K562 (cell line): ENCODE results near the gene LPCAT3. TPM values are rescaled to one million over a fixed set of nuclear protein-coding genes. Genes with fewer than 3 reads are reported as not detected.

Experiments used
- ARNT ChIP-seq, 2 experiments: fragments of 450-650 bp; IDR thresholded peaks; 2 replicates each; pipeline ENCODE4 v1.6.1; 2016; ENCODE audit warnings: mild to moderate bottlenecking in 1 of 2
- EGR1 ChIP-seq: fragments of 450-650 bp; conservative IDR thresholded peaks from 2 replicates; pipeline ENCODE4 v1.6.1; 2017; ENCODE audit warnings: mild to moderate bottlenecking
- MAFF ChIP-seq: IDR thresholded peaks from 2 replicates; pipeline ENCODE4 v1.6.1; 2012; ENCODE audit warnings: low read length, improper control_type of control experiment
- MAFG ChIP-seq: fragments of 450-650 bp; conservative IDR thresholded peaks from 2 replicates; pipeline ENCODE4 v1.6.1; 2016; ENCODE audit warnings: missing genetic modification characterization, missing compliant biosample characterization
- NR2F6 ChIP-seq: fragments of 450-650 bp; formaldehyde crosslinking; IDR thresholded peaks from 2 replicates; pipeline ENCODE4 v1.4.0; 2020; ENCODE audit warnings: mild to moderate bottlenecking
- PCBP1 ChIP-seq: fragments of 200-400 bp; formaldehyde crosslinking; IDR thresholded peaks from 2 replicates; pipeline ENCODE4 v1.6.1; 2018; ENCODE audit warnings: mild to moderate bottlenecking, low read depth, low read length; ENCODE audit not compliant: poor library complexity, severe bottlenecking
- PRDM10 ChIP-seq: fragments of 450-650 bp; IDR thresholded peaks from 2 replicates; pipeline ENCODE4 v1.6.1; 2018; ENCODE audit not compliant: partially characterized antibody
- RB1 ChIP-seq: fragments of 450-650 bp; IDR thresholded peaks from 2 replicates; pipeline ENCODE4 v1.6.1; 2017; ENCODE audit warnings: low read depth, mild to moderate bottlenecking
- RBBP5 ChIP-seq: fragments of 200-600 bp; sonication (generic); IDR thresholded peaks from 2 replicates; pipeline ENCODE4 v1.6.1; 2012; ENCODE audit warnings: borderline replicate concordance, mild to moderate bottlenecking, low read length, control low read depth, inconsistent platforms; ENCODE audit not compliant: insufficient read depth, poor library complexity, severe bottlenecking
- RBM22 ChIP-seq: fragments of 200-400 bp; formaldehyde crosslinking; IDR thresholded peaks from 2 replicates; pipeline ENCODE4 v1.6.1; 2018; ENCODE audit warnings: low read length, low read depth; ENCODE audit not compliant: poor library complexity, severe bottlenecking
- RBM39 ChIP-seq: fragments of 200-400 bp; formaldehyde crosslinking; optimal IDR thresholded peaks from 2 replicates; pipeline ENCODE3; 2018; ENCODE audit warnings: low read depth, low read length
- RCOR1 ChIP-seq, 2 experiments: IDR thresholded peaks; 2 replicates each; pipeline ENCODE4 v1.6.1; 2012; ENCODE audit warnings: low read depth in 2 of 2, low read length in 2 of 2, borderline replicate concordance in 1 of 2, improper control_type of control experiment in 1 of 2
- SP2 ChIP-seq: IDR thresholded peaks from 2 replicates; pipeline ENCODE4 v1.6.1; 2011; ENCODE audit warnings: mild to moderate bottlenecking, low read depth, low read length, moderate library complexity; ENCODE audit not compliant: poor library complexity, severe bottlenecking; ENCODE audit errors: extremely low read depth
- TEAD4 ChIP-seq, 2 experiments: sonication (generic) in 1 of 2; formaldehyde crosslinking in 1 of 2; IDR thresholded peaks; 2 replicates each; pipeline versions ENCODE4 v1.6.1 to v1.8.0; 2012 to 2022; ENCODE audit warnings: borderline replicate concordance in 1 of 2, inconsistent platforms in 1 of 2, low read length in 1 of 2, mild to moderate bottlenecking in 1 of 2, missing genetic modification reagents in 1 of 2
- ZBTB43 ChIP-seq: sonication (generic); formaldehyde crosslinking; IDR thresholded peaks from 2 replicates; pipeline ENCODE4 v1.8.0; 2023; ENCODE audit warnings: mild to moderate bottlenecking, missing genetic modification reagents
- ZC3H8 ChIP-seq: fragments of 450-650 bp; IDR thresholded peaks from 2 replicates; pipeline ENCODE4 v1.6.1; 2017
- ZNF224 ChIP-seq: sonication (generic); formaldehyde crosslinking; IDR thresholded peaks from 2 replicates; pipeline ENCODE4 v1.8.0; 2022; ENCODE audit warnings: mild to moderate bottlenecking, missing genetic modification reagents
- ZNF316 ChIP-seq: fragments of 450-650 bp; IDR thresholded peaks from 2 replicates; pipeline ENCODE4 v1.6.1; 2016
- ZNF785 ChIP-seq: fragments of 250-450 bp; sonication (Bioruptor Pico); IDR thresholded peaks from 2 replicates; pipeline ENCODE4 v1.4.0; 2020; ENCODE audit warnings: mild to moderate bottlenecking
- polyA plus RNA-seq, 8 experiments: library from polyadenylated mRNA; depleted of rRNA in 4 of 8; stranded (reverse) in 5 of 8; unstranded in 3 of 8; fragments of >200 nt; fragmentation: Nextera tagmentation in 2 of 8; fragmentation: Illumina TruSeq in 1 of 8; extraction: Ambion mirVana in 2 of 8; extraction: Trizol in 1 of 8; gene quantifications; 2 replicates each; pipeline versions ENCODE4 v1.2.1 to v1.2.3, GENCODE V29; 2011 to 2014; ENCODE audit warnings: inconsistent platforms in 1 of 8, missing spikeins in 1 of 8
- total RNA-seq, 7 experiments: library from RNA; depleted of rRNA in 6 of 7; stranded (reverse); fragments of >200 nt in 6 of 7; fragmentation: Illumina TruSeq in 2 of 7; extraction: Trizol in 2 of 7; gene quantifications; 2 replicates each; pipeline versions ENCODE4 v1.2.1 to v1.2.3, GENCODE V29; 2011 to 2021; ENCODE audit warnings: low replicate concordance in 1 of 7
- TF ChIP-seq, protein P1 (sequence below), 2 experiments: IDR thresholded peaks; 2 replicates each; pipeline ENCODE4 v1.6.1; 2011; ENCODE audit warnings: borderline replicate concordance in 1 of 2, control low read depth in 1 of 2, low read depth in 1 of 2, low read length in 1 of 2, mild to moderate bottlenecking in 1 of 2, mixed read lengths in 1 of 2, moderate library complexity in 1 of 2; ENCODE audit not compliant: insufficient read depth in 1 of 2, insufficient read length in 1 of 2, poor library complexity in 1 of 2, severe bottlenecking in 1 of 2; ENCODE audit errors: extremely low read depth in 1 of 2
- TF ChIP-seq, protein P2 (sequence below): fragments of 450-650 bp; formaldehyde crosslinking; IDR thresholded peaks from 2 replicates; pipeline ENCODE4 v1.4.0; 2020; ENCODE audit warnings: mild to moderate bottlenecking, moderate library complexity

The LPCAT3 gene
- total and polyA plus RNA-seq, 9 of the 15 experiments (the other 6 are each of a cell fraction or from before 2014, with no cell fraction given): 4.9 to 52.5 (median 25.3) TPM

DNA sequence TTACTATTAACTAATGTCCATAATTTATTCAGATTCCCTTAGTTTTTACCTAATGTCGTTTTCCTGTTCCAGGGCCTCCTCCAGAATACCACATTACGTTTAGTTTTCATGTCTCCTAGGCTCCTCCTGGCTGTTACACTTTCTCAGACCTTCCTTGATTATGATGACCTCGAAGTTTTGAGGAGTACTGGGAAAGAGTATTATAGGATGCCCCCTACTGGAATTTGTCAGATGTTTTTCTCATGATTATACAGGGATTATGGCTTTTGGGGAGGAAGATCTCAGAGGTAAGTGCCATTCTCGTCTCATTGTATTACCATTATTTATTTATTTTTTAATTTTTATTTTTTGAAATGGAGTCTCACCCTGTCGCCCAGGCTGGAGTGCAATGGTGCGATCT is 24.6 kb upstream of the LPCAT3 start (continued):
- TF ChIP-seq ZBTB43 (CRISPR knock-in tag) (no peak), RBBP5 (no peak), TEAD4 (IDR thresholded peaks at IDR 0.05; ENCODE audit: low read length) (peak; percentile 43), TEAD4 (CRISPR knock-in tag; IDR thresholded peaks at IDR 0.05; ENCODE audit: borderline replicate concordance) (no peak), EGR1 (no peak), ZNF785 (no peak), ZNF224 (CRISPR knock-in tag) (no peak), ARNT (IDR thresholded peaks at IDR 0.05) (no peak), SP2 (no peak), NR2F6 (CRISPR knock-in tag) (no peak), ZC3H8 (no peak), ZNF316 (peak; percentile 74), MAFG (tag) (0 out of 2 replicates have a peak, but pooled peaks have one; percentile 48), RB1 (no peak), MAFF (peak; percentile 16; the same call in 1 of the 2 replicates), RCOR1 (IDR thresholded peaks at IDR 0.05; ENCODE audit: borderline replicate concordance in 1 of 2, low read depth in 2 of 2, low read length in 2 of 2) (no peak), PRDM10 (peak; percentile 43), PCBP1 (no peak), RBM22 (no peak), RBM39 (no peak)
- TF ChIP-seq, protein P1, sequence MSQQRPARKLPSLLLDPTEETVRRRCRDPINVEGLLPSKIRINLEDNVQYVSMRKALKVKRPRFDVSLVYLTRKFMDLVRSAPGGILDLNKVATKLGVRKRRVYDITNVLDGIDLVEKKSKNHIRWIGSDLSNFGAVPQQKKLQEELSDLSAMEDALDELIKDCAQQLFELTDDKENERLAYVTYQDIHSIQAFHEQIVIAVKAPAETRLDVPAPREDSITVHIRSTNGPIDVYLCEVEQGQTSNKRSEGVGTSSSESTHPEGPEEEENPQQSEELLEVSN (IDR thresholded peaks at IDR 0.05; ENCODE audit: borderline replicate concordance in 1 of 2, extremely low read depth in 1 of 2, insufficient read depth in 1 of 2, insufficient read length in 1 of 2, low read depth in 1 of 2, low read length in 1 of 2, poor library complexity in 1 of 2, severe bottlenecking in 1 of 2): no peak
- TF ChIP-seq, protein P2, sequence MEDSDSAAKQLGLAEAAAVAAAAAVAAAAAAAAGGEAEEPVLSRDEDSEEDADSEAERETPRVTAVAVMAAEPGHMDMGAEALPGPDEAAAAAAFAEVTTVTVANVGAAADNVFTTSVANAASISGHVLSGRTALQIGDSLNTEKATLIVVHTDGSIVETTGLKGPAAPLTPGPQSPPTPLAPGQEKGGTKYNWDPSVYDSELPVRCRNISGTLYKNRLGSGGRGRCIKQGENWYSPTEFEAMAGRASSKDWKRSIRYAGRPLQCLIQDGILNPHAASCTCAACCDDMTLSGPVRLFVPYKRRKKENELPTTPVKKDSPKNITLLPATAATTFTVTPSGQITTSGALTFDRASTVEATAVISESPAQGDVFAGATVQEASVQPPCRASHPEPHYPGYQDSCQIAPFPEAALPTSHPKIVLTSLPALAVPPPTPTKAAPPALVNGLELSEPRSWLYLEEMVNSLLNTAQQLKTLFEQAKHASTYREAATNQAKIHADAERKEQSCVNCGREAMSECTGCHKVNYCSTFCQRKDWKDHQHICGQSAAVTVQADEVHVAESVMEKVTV (CRISPR knock-in tag): 0 out of 2 replicates have a peak, but pooled peaks have one; percentile 13
